CD4-positive, alpha-beta memory T cell (primary cell): ENCODE measurements around the gene MBNL1. TPM values are rescaled to one million over a fixed set of nuclear protein-coding genes. Genes with fewer than 3 reads are reported as not detected.

Experiments used
- CTCF ChIA-PET: fragments of 350-600 bp; sonication (Branson Sonifier 250); formaldehyde crosslinking; loops from one replicate; lab custom pipeline; 2021; ENCODE audit warnings: inconsistent platforms; ENCODE audit not compliant: partially characterized antibody; lab: Charles Lee
- POLR2A ChIA-PET: fragments of 350-600 bp; sonication (Branson Sonifier 250); formaldehyde crosslinking; loops from one replicate; lab custom pipeline; 2021; ENCODE audit not compliant: partially characterized antibody; lab: Charles Lee
- DNase-seq, 5 donors: peaks; one replicate each; pipeline versions ENCODE4 v3.0.0 to v3.0.0-alpha.2; 2020 to 2022; ENCODE audit warnings: mixed read lengths in 1 of 5
- H3K27ac ChIP-seq: one replicate; pipeline ENCODE4 v1.7.0; 2013; ENCODE audit warnings: low read depth, low read length
- H3K27me3 ChIP-seq: 2 replicates; pipeline ENCODE4 v1.7.0; 2013; ENCODE audit warnings: mild to moderate bottlenecking, low read length, moderate library complexity; ENCODE audit not compliant: insufficient read depth
- H3K36me3 ChIP-seq: 2 replicates; pipeline ENCODE4 v1.7.0; 2013; ENCODE audit warnings: mild to moderate bottlenecking, low read length, moderate library complexity; ENCODE audit not compliant: insufficient read depth
- H3K4me1 ChIP-seq: 2 replicates; pipeline ENCODE4 v1.7.0; 2013; ENCODE audit warnings: mild to moderate bottlenecking, low read length, moderate library complexity; ENCODE audit not compliant: insufficient read depth
- H3K4me3 ChIP-seq, 2 donors: one replicate each; pipeline ENCODE4 v1.7.0; 2013; ENCODE audit warnings: low read length in 2 of 2, mild to moderate bottlenecking in 1 of 2
- H3K9me3 ChIP-seq, 2 donors: one replicate each; pipeline ENCODE4 v1.7.0; 2013; ENCODE audit warnings: low read length in 2 of 2, control low read depth in 1 of 2; ENCODE audit not compliant: control insufficient read depth in 1 of 2
- H3K27ac Mint-ChIP-seq, 7 donors: one replicate each; pipeline ENCODE4 v1.8.0; 2020 to 2021; ENCODE audit warnings: mixed read lengths in 7 of 7, mild to moderate bottlenecking in 6 of 7, inconsistent platforms in 3 of 7, moderate library complexity in 3 of 7
- H3K27me3 Mint-ChIP-seq, 2 donors: one replicate each; pipeline ENCODE4 v1.8.0; 2020 to 2021; ENCODE audit warnings: mixed read lengths in 2 of 2
- H3K36me3 Mint-ChIP-seq, 2 donors: one replicate each; pipeline ENCODE4 v1.8.0; 2020 to 2021; ENCODE audit warnings: mixed read lengths in 2 of 2, inconsistent platforms in 1 of 2, mild to moderate bottlenecking in 1 of 2
- H3K4me1 Mint-ChIP-seq, 4 donors: one replicate each; pipeline ENCODE4 v1.8.0; 2020 to 2021; ENCODE audit warnings: mixed read lengths in 4 of 4, mild to moderate bottlenecking in 1 of 4
- H3K4me3 Mint-ChIP-seq, 8 donors: one replicate each; pipeline ENCODE4 v1.8.0; 2020 to 2021; ENCODE audit warnings: mixed read lengths in 8 of 8, mild to moderate bottlenecking in 7 of 8, moderate library complexity in 6 of 8, inconsistent platforms in 3 of 8
- H3K9me3 Mint-ChIP-seq, 8 donors: one replicate each; pipeline ENCODE4 v1.8.0; 2020 to 2021; ENCODE audit warnings: mixed read lengths in 8 of 8, mild to moderate bottlenecking in 5 of 8, inconsistent platforms in 3 of 8, moderate library complexity in 1 of 8
- intact Hi-C: fragments of 100-400 bp; cut with micrococcal nuclease; formaldehyde crosslinking; loops from one replicate; pipeline ENCODE4 v1.15.1; 2023
- polyA plus RNA-seq, 2 donors: library from polyadenylated mRNA; unstranded; fragments of 300-500 nt; fragmentation: Illumina TruSeq; gene quantifications; one replicate each; pipeline ENCODE4 v1.2.3, GENCODE V29; 2021
- total RNA-seq, 2 experiments: library from RNA; stranded (reverse); gene quantifications; one replicate each; pipeline ENCODE4 v1.2.3, GENCODE V29; 2021

The MBNL1 gene
- total and polyA plus RNA-seq, 4 experiments from 2014 or later, result 289 to 430 (median 361) TPM

GRCh38 chr3:152338159-152338720, 69.5 kb downstream of the MBNL1 start:
- Histone ChIP-seq H3K9me3 (no peaks in the 10 kb centered on the region), H3K36me3 (peaks cover 15% of the 10 kb centered on the region), H3K27me3 (no peaks in the 10 kb centered on the region), H3K4me1 (peaks cover 93% of the 10 kb centered on the region), H3K27ac (no peak overlapping the region), H3K4me3 (no peak overlapping the region)
- Mint-ChIP-seq H3K27ac (peak overlapping the region in 4 of 7 donors; percentile 8 to 77 (median 62)), H3K9me3 (no peaks in the 10 kb centered on the region), H3K4me3 (peak overlapping the region in 4 of 8 donors; percentile 10 to 35 (median 18)), H3K4me1 (peaks cover 49 to 90% (median 64%) of the 10 kb centered on the region in 4 donors), H3K36me3 (peaks cover 54 to 75% of the 10 kb centered on the region in 2 donors), H3K27me3 (no peaks in the 10 kb centered on the region)
- intact Hi-C loops, result loop anchor here (5.0 kb wide), 1 partner anchor 39 kb away; no protein-coding TSS in a partner anchor
- ChIA-PET CTCF (no interaction called here), POLR2A (interaction anchor here (1.0 to 1.2 kb wide), 2 partner anchors 9 to 14 kb away, joined by 3 read pairs; no protein-coding TSS in a partner anchor)
- no peak for DNase-seq

GRCh38 chr3:152339881-152340505, 71.3 kb downstream of the MBNL1 start:
- Mint-ChIP-seq H3K27ac (peak overlapping the region; percentile 19 to 75 (median 61)), H3K9me3 (no peaks in the 10 kb centered on the region), H3K27me3 (no peaks in the 10 kb centered on the region), H3K4me1 (peaks cover 49 to 87% (median 62%) of the 10 kb centered on the region in 4 donors), H3K36me3 (peaks cover 58 to 75% of the 10 kb centered on the region in 2 donors), H3K4me3 (peak overlapping the region in 1 of 8 donors; percentile 50)
- DNase-seq, result no peak
- no peaks in the 10 kb centered on the region for H3K27me3 ChIP-seq
- no peak overlapping the region for H3K27ac ChIP-seq
- ChIA-PET CTCF (interaction anchor here (1.1 to 1.2 kb wide), 2 partner anchors 9 to 71 kb away, joined by 3 to 5 read pairs; no protein-coding TSS in a partner anchor), POLR2A (interaction anchor here (0.9 kb wide), 1 partner anchor 18 kb away, joined by 3 read pairs; no protein-coding TSS in a partner anchor)
- H3K4me3 ChIP-seq, result no peak overlapping the region
- intact Hi-C loops, result loop anchor here (5.0 kb wide), 1 partner anchor 37 kb away; no protein-coding TSS in a partner anchor
- peaks cover 15% of the 10 kb centered on the region for H3K36me3 ChIP-seq
- no peaks in the 10 kb centered on the region for H3K9me3 ChIP-seq
- peaks cover 90% of the 10 kb centered on the region for H3K4me1 ChIP-seq

- Histone ChIP-seq H3K9me3 (no peaks in the 10 kb centered on the region), H3K36me3 (peaks cover 4% of the 10 kb centered on the region), H3K4me1 (peaks cover 89% of the 10 kb centered on the region), H3K4me3 (no peak overlapping the region), H3K27ac (no peak overlapping the region), H3K27me3 (no peaks in the 10 kb centered on the region)
- Mint-ChIP-seq H3K36me3 (peaks cover 32 to 48% of the 10 kb centered on the region in 2 donors), H3K27me3 (no peaks in the 10 kb centered on the region), H3K4me3 (peak overlapping the region in 2 of 8 donors; percentile 2 to 20), H3K4me1 (peaks cover 39 to 49% (median 44%) of the 10 kb centered on the region in 4 donors), H3K27ac (peak overlapping the region in 5 of 7 donors; percentile 30 to 70 (median 37)), H3K9me3 (no peaks in the 10 kb centered on the region)
- DNase-seq, result no peak
- ChIA-PET POLR2A (interaction anchor here (1.2 to 1.5 kb wide), 3 partner anchors 12 to 61 kb away, joined by 4 to 5 read pairs (median 5); no protein-coding TSS in a partner anchor), CTCF (no interaction called here)
- intact Hi-C loops, result no loop called here
These were observed 76.5 kb downstream of the MBNL1 start for GRCh38 chr3:152345233-152345632.

- Histone ChIP-seq H3K9me3 (no peaks in the 10 kb centered on the region), H3K27ac (no peak overlapping the region), H3K27me3 (no peaks in the 10 kb centered on the region), H3K4me3 (no peak overlapping the region), H3K36me3 (peaks cover 4% of the 10 kb centered on the region), H3K4me1 (peaks cover 89% of the 10 kb centered on the region)
- Mint-ChIP-seq H3K36me3 (peaks cover 26 to 42% of the 10 kb centered on the region in 2 donors), H3K4me3 (peak overlapping the region in 1 of 8 donors; percentile 13), H3K4me1 (peaks cover 38 to 42% (median 40%) of the 10 kb centered on the region in 4 donors), H3K27me3 (no peaks in the 10 kb centered on the region), H3K27ac (peak overlapping the region in 3 of 7 donors; percentile 38 to 66 (median 50)), H3K9me3 (no peaks in the 10 kb centered on the region)
- DNase-seq, result no peak
- ChIA-PET POLR2A (interaction anchor here (1.2 to 1.5 kb wide), 3 partner anchors 12 to 62 kb away, joined by 4 to 5 read pairs (median 5); no protein-coding TSS in a partner anchor), CTCF (interaction anchor here (0.6 to 1.9 kb wide), 4 partner anchors 10 to 159 kb away, joined by 3 to 5 read pairs (median 4); no protein-coding TSS in a partner anchor)
- intact Hi-C loops, result loop anchor here (2.0 kb wide), 1 partner anchor 13 kb away; no protein-coding TSS in a partner anchor
These were observed 77.3 kb downstream of the MBNL1 start for GRCh38 chr3:152346058-152346457.

- ChIA-PET CTCF (interaction anchor here (0.9 to 1.9 kb wide), 4 partner anchors 17 to 160 kb away, joined by 3 to 4 read pairs (median 4); no protein-coding TSS in a partner anchor), POLR2A (interaction anchor here (0.7 to 1.4 kb wide), 2 partner anchors 9 to 62 kb away, joined by 3 to 5 read pairs; no protein-coding TSS in a partner anchor)
- Mint-ChIP-seq H3K4me1 (peaks cover 35 to 43% (median 40%) of the 10 kb centered on the region in 4 donors), H3K4me3 (no peak overlapping the region), H3K36me3 (peaks cover 22 to 41% of the 10 kb centered on the region in 2 donors), H3K27me3 (no peaks in the 10 kb centered on the region), H3K9me3 (no peaks in the 10 kb centered on the region), H3K27ac (no peak overlapping the region)
- H3K4me3 ChIP-seq, result no peak overlapping the region
- intact Hi-C loops, result loop anchor here (2.0 kb wide), 1 partner anchor 14 kb away; no protein-coding TSS in a partner anchor
- H3K27me3 ChIP-seq, result no peaks in the 10 kb centered on the region
- no peak overlapping the region for H3K27ac ChIP-seq
- peaks cover 4% of the 10 kb centered on the region for H3K36me3 ChIP-seq
- no peaks in the 10 kb centered on the region for H3K9me3 ChIP-seq
- peaks cover 88% of the 10 kb centered on the region for H3K4me1 ChIP-seq
- no peak for DNase-seq
These were observed 78.0 kb downstream of the MBNL1 start for GRCh38 chr3:152346740-152347139.

- Mint-ChIP-seq H3K9me3 (no peaks in the 10 kb centered on the region), H3K27ac (no peak overlapping the region), H3K4me1 (peaks cover 36 to 42% (median 38%) of the 10 kb centered on the region in 4 donors), H3K36me3 (peaks cover 22 to 37% of the 10 kb centered on the region in 2 donors), H3K27me3 (no peaks in the 10 kb centered on the region), H3K4me3 (no peak overlapping the region)
- Histone ChIP-seq H3K27ac (peak overlapping the region; percentile 6), H3K9me3 (no peaks in the 10 kb centered on the region), H3K27me3 (no peaks in the 10 kb centered on the region), H3K4me3 (no peak overlapping the region), H3K4me1 (peaks cover 87% of the 10 kb centered on the region), H3K36me3 (peaks cover under 1% of the 10 kb centered on the region)
- DNase-seq, result no peak
- ChIA-PET POLR2A (no interaction called here), CTCF (no interaction called here)
- intact Hi-C loops, result no loop called here
These were observed 79.9 kb downstream of the MBNL1 start for GRCh38 chr3:152348436-152349177.
